ENCODE data around the gene EZH1.

DNA sequence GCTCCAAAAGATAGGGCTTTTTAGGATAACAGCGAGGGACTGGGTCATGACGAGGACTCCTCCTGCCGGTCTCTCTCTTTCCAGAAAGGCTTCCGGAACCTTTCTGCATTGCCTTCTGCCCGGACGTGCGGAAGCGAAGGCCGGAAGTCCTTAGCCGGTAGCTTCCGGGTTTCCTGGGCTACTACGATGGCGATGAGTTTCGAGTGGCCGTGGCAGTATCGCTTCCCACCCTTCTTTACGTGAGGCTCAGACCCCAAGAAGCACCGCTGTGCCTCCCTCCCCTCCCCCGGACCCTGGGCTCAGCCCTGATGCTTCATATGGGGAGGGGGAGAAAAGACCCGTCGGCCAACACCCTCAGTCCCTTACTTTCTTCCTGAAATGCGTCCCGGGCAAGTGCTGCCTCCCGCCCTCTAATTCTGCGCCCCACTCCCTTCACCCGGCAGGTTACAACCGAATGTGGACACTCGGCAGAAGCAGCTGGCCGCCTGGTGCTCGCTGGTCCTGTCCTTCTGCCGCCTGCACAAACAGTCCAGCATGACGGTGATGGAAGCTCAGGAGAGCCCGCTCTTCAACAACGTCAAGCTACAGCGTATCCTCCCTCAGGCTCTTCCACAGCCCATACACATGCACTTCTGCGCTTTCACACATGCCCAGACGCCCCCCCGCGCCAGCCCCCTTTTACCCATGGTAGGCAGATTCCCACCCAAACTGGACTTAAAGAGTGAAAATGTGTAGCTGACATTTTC, 28.6 kb upstream of the EZH1 start, which contains the start of gene VPS25:
- no peak for TF ChIP-seq FOXA1 (IDR thresholded peaks at IDR 0.05)
- no peak for TF ChIP-seq BHLHE40 (IDR thresholded peaks at IDR 0.05; ENCODE audit: borderline replicate concordance)
- no peak for TF ChIP-seq HDGF (IDR thresholded peaks at IDR 0.05; ENCODE audit: borderline replicate concordance)
- no peak for TF ChIP-seq TARDBP (IDR thresholded peaks at IDR 0.05)
- no peak; the same call in 1 of the 2 replicates for TF ChIP-seq PKNOX1 (IDR thresholded peaks at IDR 0.05)
- TF ChIP-seq ELF4 (IDR thresholded peaks at IDR 0.05), result peak; percentile 91
- TF ChIP-seq SUZ12 (IDR thresholded peaks at IDR 0.05), result no peak
- no peak for TF ChIP-seq SP1 (IDR thresholded peaks at IDR 0.05)
- no peak for TF ChIP-seq FOXM1 (IDR thresholded peaks at IDR 0.05; ENCODE audit: borderline replicate concordance)
- TF ChIP-seq FOXK2 (IDR thresholded peaks at IDR 0.05), result no peak
- TF ChIP-seq NFRKB (IDR thresholded peaks at IDR 0.05), result no peak
- peak; percentile 76 for TF ChIP-seq ARNT (IDR thresholded peaks at IDR 0.05)
- TF ChIP-seq ZNF384 (IDR thresholded peaks at IDR 0.05), result no peak

Data from HEK293T (cell line).